ENCODE data around the gene KCTD19. TPM values are rescaled to one million over a fixed set of nuclear protein-coding genes. Genes with fewer than 3 reads are reported as not detected.

The KCTD19 gene
- total and polyA plus RNA-seq, 7 donors, result 0.03 TPM; not detected in 6

DNA sequence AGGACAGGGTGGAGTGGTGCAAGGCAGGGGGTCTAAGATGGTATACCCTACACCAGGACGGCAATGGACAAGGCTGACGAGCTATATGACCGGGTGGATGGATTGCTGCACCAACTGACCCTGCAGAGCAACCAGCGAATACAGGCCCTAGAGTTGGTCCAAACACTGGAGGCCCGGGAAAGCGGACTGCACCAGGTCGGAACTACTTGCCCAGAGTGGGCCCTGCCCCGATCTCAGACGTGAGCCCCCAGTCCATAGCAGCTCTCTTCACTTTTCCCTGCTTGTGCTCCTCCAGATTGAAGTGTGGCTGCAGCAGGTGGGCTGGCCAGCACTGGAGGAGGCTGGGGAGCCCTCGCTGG, 44.1 kb downstream of the KCTD19 start:
- Histone ChIP-seq H3K9me3 (no peaks in the 10 kb centered on the region), H3K27me3 (ENCODE audit: insufficient read depth in 3 of 3, low read length in 2 of 3) (no peaks in the 10 kb centered on the region), H3K4me1 (peaks cover 5% of the 10 kb centered on the region), H3K36me3 (ENCODE audit: insufficient read depth in 1 of 2, low read depth in 1 of 2) (no peaks in the 10 kb centered on the region), H3K4me3 (no peak overlapping the region), H3K27ac (no peak overlapping the region)
- TF ChIP-seq, protein P1, sequence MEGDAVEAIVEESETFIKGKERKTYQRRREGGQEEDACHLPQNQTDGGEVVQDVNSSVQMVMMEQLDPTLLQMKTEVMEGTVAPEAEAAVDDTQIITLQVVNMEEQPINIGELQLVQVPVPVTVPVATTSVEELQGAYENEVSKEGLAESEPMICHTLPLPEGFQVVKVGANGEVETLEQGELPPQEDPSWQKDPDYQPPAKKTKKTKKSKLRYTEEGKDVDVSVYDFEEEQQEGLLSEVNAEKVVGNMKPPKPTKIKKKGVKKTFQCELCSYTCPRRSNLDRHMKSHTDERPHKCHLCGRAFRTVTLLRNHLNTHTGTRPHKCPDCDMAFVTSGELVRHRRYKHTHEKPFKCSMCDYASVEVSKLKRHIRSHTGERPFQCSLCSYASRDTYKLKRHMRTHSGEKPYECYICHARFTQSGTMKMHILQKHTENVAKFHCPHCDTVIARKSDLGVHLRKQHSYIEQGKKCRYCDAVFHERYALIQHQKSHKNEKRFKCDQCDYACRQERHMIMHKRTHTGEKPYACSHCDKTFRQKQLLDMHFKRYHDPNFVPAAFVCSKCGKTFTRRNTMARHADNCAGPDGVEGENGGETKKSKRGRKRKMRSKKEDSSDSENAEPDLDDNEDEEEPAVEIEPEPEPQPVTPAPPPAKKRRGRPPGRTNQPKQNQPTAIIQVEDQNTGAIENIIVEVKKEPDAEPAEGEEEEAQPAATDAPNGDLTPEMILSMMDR (IDR thresholded peaks at IDR 0.05), result no peak
- no peak for ATAC-seq
- intact Hi-C loops (cut with DNase I), result no loop called here
- no peak for DNase-seq
- WGBS, 3 donors, result 97 to 98% (median 97%) methylated on average over 10 of the region's 10 CpGs

DNA sequence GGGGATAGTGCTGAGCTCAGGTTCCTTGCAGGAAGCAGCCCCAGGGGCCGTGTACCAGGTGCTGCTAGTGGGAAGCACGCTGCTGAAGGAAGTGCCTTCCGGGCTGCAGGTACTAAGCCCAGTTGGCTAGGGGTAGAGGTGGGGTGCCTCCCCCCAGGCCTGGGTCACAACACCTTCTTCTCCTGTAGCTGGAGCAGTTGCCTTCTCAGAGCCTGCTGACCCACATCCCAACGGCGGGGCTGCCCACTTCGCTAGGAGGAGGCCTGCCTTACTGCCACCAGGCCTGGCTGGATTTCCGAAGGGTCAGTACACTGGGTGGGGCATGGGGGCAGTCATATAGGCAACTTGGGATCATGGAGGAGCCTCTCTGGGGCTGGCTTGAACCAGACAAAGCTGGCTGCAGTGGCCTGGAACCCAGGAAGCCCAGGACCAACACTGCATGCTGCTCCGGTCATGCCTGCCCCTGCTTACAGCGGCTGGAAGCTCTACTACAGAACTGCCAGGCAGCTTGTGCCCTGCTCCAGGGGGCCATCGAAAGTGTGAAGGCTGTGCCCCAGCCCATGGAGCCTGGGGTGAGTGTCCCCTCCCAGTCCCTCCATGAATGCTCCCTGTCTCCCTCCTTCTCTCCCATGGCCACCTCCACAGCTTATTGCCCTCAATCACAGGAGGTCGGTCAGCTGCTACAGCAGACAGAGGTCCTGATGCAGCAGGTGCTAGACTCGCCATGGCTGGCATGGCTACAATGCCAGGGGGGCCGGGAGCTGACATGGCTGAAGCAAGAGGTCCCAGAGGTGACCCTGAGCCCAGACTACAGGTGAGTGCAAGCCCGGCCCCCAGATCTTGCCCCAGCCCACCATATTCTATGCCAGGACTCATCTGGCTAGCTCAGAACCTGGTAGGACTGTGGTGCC, 44.8 kb downstream of the KCTD19 start:
- no peaks in the 10 kb centered on the region for H3K27me3 ChIP-seq (ENCODE audit: insufficient read depth in 3 of 3, low read length in 2 of 3)
- H3K36me3 ChIP-seq (ENCODE audit: insufficient read depth in 1 of 2, low read depth in 1 of 2), result no peaks in the 10 kb centered on the region
- DNase-seq (peak in 1 of 2 donors; percentile 45), ATAC-seq (no peak)
- H3K4me3 ChIP-seq, result no peak overlapping the region
- TF ChIP-seq, protein P1 (IDR thresholded peaks at IDR 0.05), result no peak
- H3K27ac ChIP-seq, result no peak overlapping the region
- intact Hi-C loops (cut with DNase I), result no loop called here
- no peaks in the 10 kb centered on the region for H3K9me3 ChIP-seq
- 90 to 93% (median 92%) methylated on average over 14 of the region's 14 CpGs for WGBS, 3 donors
- peaks cover 11% of the 10 kb centered on the region for H3K4me1 ChIP-seq

DNA sequence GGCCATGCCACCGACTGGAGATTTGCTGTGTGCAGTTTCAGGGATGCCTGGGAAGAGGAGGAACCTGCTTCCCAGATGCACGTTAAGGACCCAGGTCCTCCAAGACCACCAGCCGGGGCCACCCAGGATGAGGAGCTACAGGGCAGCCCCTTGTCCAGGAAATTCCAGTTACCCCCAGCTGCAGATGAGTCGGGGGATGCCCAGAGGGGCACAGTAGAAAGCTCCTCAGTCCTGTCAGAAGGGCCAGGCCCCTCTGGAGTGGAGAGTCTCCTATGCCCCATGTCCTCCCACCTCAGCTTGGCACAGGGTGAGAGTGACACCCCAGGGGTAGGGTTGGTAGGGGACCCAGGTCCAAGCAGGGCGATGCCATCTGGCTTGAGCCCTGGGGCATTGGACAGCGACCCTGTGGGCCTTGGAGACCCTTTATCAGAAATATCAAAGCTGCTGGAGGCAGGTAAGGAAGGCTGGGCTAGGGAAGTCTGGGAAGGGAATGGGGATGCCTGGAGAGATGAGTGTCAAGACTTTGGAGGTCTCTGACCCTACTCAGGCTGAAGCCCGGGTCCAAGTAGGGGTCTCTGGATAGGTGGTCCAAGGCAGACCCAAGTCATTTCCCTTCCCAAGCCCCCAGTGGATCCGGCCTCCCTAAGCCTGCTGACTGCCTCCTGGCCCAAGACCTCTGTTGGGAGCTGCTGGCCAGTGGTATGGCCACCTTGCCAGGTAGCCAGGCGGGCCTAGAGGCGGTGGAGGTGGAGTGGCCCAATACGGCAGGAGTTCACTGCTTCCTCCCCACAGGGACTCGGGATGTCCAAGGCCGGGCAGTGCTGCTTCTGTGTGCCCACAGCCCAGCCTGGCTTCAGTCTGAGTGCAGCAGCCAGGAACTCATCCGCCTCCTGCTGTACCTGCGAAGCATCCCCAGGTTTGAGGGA, 46.2 kb downstream of the KCTD19 start:
- no peak for ATAC-seq
- Histone ChIP-seq H3K4me1 (peaks cover 11% of the 10 kb centered on the region), H3K9me3 (no peaks in the 10 kb centered on the region), H3K36me3 (ENCODE audit: insufficient read depth in 1 of 2, low read depth in 1 of 2) (no peaks in the 10 kb centered on the region), H3K27ac (no peak overlapping the region), H3K27me3 (ENCODE audit: insufficient read depth in 3 of 3, low read length in 2 of 3) (no peaks in the 10 kb centered on the region), H3K4me3 (no peak overlapping the region)
- intact Hi-C loops (cut with DNase I), result no loop called here
- WGBS, 3 donors, result 92 to 93% (median 93%) methylated on average over 15 of the region's 15 CpGs
- DNase-seq, result no peak
- TF ChIP-seq, protein P1 (IDR thresholded peaks at IDR 0.05), result no peak

DNA sequence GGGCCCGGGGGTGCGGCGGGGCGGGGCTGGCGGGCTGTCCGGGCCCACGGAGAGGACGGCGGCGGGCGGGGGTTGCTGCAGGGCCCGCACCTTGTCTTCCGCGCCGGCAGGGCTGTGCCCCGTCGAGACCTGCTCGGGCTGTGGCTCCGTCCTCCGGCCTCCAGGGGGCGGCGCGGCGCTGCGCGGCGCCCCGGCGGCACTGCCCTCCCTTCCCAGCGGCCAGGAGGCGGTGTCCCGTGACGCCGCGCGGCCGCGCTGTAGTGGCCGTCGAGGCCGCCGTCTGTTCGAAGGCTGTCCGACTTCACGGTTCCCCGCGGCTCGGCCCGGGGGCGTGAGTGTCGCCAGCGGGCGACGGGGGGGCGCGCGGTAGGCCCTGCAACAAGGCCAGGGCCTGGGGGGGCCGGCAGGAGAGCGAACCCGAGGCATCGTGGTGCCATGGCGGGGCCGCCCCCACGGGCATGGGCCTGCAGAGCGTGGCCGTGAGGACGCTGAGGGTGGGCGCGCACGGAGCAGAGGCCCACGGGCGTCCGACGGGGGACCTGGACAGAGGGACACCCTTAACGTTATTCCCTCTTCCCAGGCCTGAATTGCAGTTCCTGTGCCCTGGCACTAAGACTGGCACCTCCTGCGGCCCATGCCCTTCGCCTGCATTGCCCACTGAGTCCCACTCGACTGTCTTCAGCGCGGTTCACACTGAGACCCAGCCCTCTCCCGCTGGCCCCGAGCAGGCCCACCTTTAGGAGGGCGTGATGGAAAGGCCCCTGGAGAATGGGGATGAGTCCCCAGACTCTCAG, 47.0 kb downstream of the KCTD19 start, which contains the start of gene PLEKHG4:
TSS of gene PLEKHG4 (plus strand) at position 237 of the 794 bp plus-strand sequence. CDS start at position 750, 513 bp downstream.
- H3K27ac ChIP-seq, result no peak within 1 kb of the TSS

More for the DNA sequence above, 47.0 kb downstream of the KCTD19 start, which contains the start of gene PLEKHG4:
- TF ChIP-seq, protein P1 (IDR thresholded peaks at IDR 0.05), result peak; percentile 55
- DNase-seq (peak; percentile 80 to 86), ATAC-seq (peak; percentile 65 to 87 (median 80))
- 24 to 46% (median 31%) methylated on average over 23 to 83 of the region's 83 CpGs for WGBS, 3 donors
- Histone ChIP-seq H3K4me3 (peak within 1 kb of the TSS; percentile 59), H3K36me3 (ENCODE audit: insufficient read depth in 1 of 2, low read depth in 1 of 2) (no peaks in the 10 kb centered on the region), H3K4me1 (peaks cover 11% of the 10 kb centered on the region), H3K27me3 (ENCODE audit: insufficient read depth in 3 of 3, low read length in 2 of 3) (no peaks in the 10 kb centered on the region), H3K9me3 (no peaks in the 10 kb centered on the region)
- intact Hi-C loops (cut with DNase I), result no loop called here

Data from psoas muscle (tissue), 8 donors.